ENCODE data around the gene PRAC1.
"Not testable (repeated sequence)": the region's sequence is repeated elsewhere in the genome, so short reads cannot be mapped to it uniquely, and the experiment has no call there.

Gene PRAC1

GRCh38 chr17:48725288-48726064 lies 3.2 kb upstream of the PRAC1 start:
- no peak for TF ChIP-seq ZNF274 (IDR thresholded peaks at IDR 0.05; ENCODE audit: low read depth, low read length)
- H3K4me3 ChIP-seq (ENCODE audit: low read length), result no peak overlapping the region

- no peak overlapping the region for H3K4me3 ChIP-seq (ENCODE audit: low read length)
Observed at GRCh38 chr17:48725004-48725287, 2.6 kb upstream of the PRAC1 start.

GRCh38 chr17:48724251-48725003 lies 2.1 kb upstream of the PRAC1 start:
- H3K4me3 ChIP-seq (ENCODE audit: low read length), result no peak overlapping the region
- TF ChIP-seq ZNF274 (IDR thresholded peaks at IDR 0.05; ENCODE audit: low read depth, low read length), result no peak

More at GRCh38 chr17:48725004-48725287, 2.6 kb upstream of the PRAC1 start:
- no peak for TF ChIP-seq ZNF274 (IDR thresholded peaks at IDR 0.05; ENCODE audit: low read depth, low read length)

GRCh38 chr17:48723423-48724250 lies 1.3 kb upstream of the PRAC1 start:
- no peak for TF ChIP-seq ZNF274 (IDR thresholded peaks at IDR 0.05; ENCODE audit: low read depth, low read length)
- H3K4me3 ChIP-seq (ENCODE audit: low read length), result no peak overlapping the region; the same call in 1 of the 2 replicates

- H3K4me3 ChIP-seq (ENCODE audit: low read length), result no peak within 1 kb of the TSS; the same call in 1 of the 2 replicates
- no peak for TF ChIP-seq ZNF274 (IDR thresholded peaks at IDR 0.05; ENCODE audit: low read depth, low read length)
Observed at GRCh38 chr17:48722915-48723422, 651 bp upstream of the PRAC1 start, which contains the start of gene PRAC2. Gene PRAC2 (plus strand): TSS chr17:48723185. CDS start chr17:48724411, 1,226 bp downstream.

- no peak for TF ChIP-seq ZNF274 (IDR thresholded peaks at IDR 0.05; ENCODE audit: low read depth, low read length)
Observed at GRCh38 chr17:48721009-48721402, 1.3 kb downstream of the PRAC1 start.

GRCh38 chr17:48720266-48721008 lies 1.9 kb downstream of the PRAC1 start:
- no peak for TF ChIP-seq ZNF274 (IDR thresholded peaks at IDR 0.05; ENCODE audit: low read depth, low read length)
- no peak overlapping the region for H3K4me3 ChIP-seq (ENCODE audit: low read length)

More at GRCh38 chr17:48721009-48721402, 1.3 kb downstream of the PRAC1 start:
- H3K4me3 ChIP-seq (ENCODE audit: low read length), result no peak overlapping the region

GRCh38 chr17:48719642-48720265 lies 2.6 kb downstream of the PRAC1 start:
- no peak for TF ChIP-seq ZNF274 (IDR thresholded peaks at IDR 0.05; ENCODE audit: low read depth, low read length)
- H3K4me3 ChIP-seq (ENCODE audit: low read length), result no peak overlapping the region

GRCh38 chr17:48718761-48719641 lies 3.3 kb downstream of the PRAC1 start:
- H3K4me3 ChIP-seq (ENCODE audit: low read length), result no peak overlapping the region
- TF ChIP-seq ZNF274 (IDR thresholded peaks at IDR 0.05; ENCODE audit: low read depth, low read length), result no peak

- TF ChIP-seq ZNF274 (IDR thresholded peaks at IDR 0.05; ENCODE audit: low read depth, low read length), result no peak
- no peak overlapping the region for H3K4me3 ChIP-seq (ENCODE audit: low read length)
Observed at GRCh38 chr17:48718227-48718760, 4.0 kb downstream of the PRAC1 start.

GRCh38 chr17:48717367-48718226 lies 4.7 kb downstream of the PRAC1 start:
- H3K4me3 ChIP-seq (ENCODE audit: low read length), result no peak overlapping the region
- no peak for TF ChIP-seq ZNF274 (IDR thresholded peaks at IDR 0.05; ENCODE audit: low read depth, low read length)

GRCh38 chr17:48716549-48716948 lies 5.8 kb downstream of the PRAC1 start:
- not testable (repeated sequence) for H3K4me3 ChIP-seq (ENCODE audit: low read length)
